Nephron progenitor cell (in vitro differentiated cells): ENCODE measurements around the gene FBXO31.

Experiments used
- DNase-seq: peaks from one replicate; pipeline ENCODE4 v3.0.0; 2021
- H3K27ac Mint-ChIP-seq: 2 replicates; pipeline ENCODE4 v1.8.0; 2021; ENCODE audit warnings: mild to moderate bottlenecking, moderate library complexity, mixed read lengths
- H3K27me3 Mint-ChIP-seq: 2 replicates; pipeline ENCODE4 v1.8.0; 2021; ENCODE audit warnings: mild to moderate bottlenecking, low read depth, mixed read lengths; ENCODE audit not compliant: poor library complexity
- H3K36me3 Mint-ChIP-seq: 2 replicates; pipeline ENCODE4 v1.8.0; 2021; ENCODE audit warnings: low read depth, mixed read lengths
- H3K4me1 Mint-ChIP-seq: 2 replicates; pipeline ENCODE4 v1.8.0; 2021; ENCODE audit warnings: mixed read lengths
- H3K4me3 Mint-ChIP-seq: 2 replicates; pipeline ENCODE4 v1.8.0; 2021; ENCODE audit warnings: mild to moderate bottlenecking, moderate library complexity, mixed read lengths
- H3K9me3 Mint-ChIP-seq: 2 replicates; pipeline ENCODE4 v1.8.0; 2021; ENCODE audit warnings: mild to moderate bottlenecking, moderate library complexity, mixed read lengths
- CTCF ChIP-seq: fragments of 200-600 bp; sonication (generic); IDR thresholded peaks from 2 replicates; pipeline ENCODE4 v1.5.0; 2021; ENCODE audit warnings: antibody characterized with exemption

Gene FBXO31

GRCh38 chr16:87409781-87410180 is 26.2 kb upstream of the FBXO31 start:
- DNase-seq, result no peak
- Mint-ChIP-seq H3K27ac (no peak overlapping the region), H3K4me3 (no peak overlapping the region), H3K27me3 (no peaks in the 10 kb centered on the region), H3K4me1 (no peaks in the 10 kb centered on the region), H3K36me3 (peaks cover 76% of the 10 kb centered on the region), H3K9me3 (no peaks in the 10 kb centered on the region)
- no peak for TF ChIP-seq CTCF

GRCh38 chr16:87409153-87409552 is 25.6 kb upstream of the FBXO31 start:
- TF ChIP-seq CTCF, result no peak
- Mint-ChIP-seq H3K4me1 (no peaks in the 10 kb centered on the region), H3K4me3 (no peak overlapping the region), H3K9me3 (no peaks in the 10 kb centered on the region), H3K27me3 (no peaks in the 10 kb centered on the region), H3K36me3 (peaks cover 80% of the 10 kb centered on the region), H3K27ac (no peak overlapping the region)
- no peak for DNase-seq

- Mint-ChIP-seq H3K9me3 (no peaks in the 10 kb centered on the region), H3K36me3 (peaks cover 82% of the 10 kb centered on the region), H3K4me3 (no peak overlapping the region), H3K27me3 (no peaks in the 10 kb centered on the region), H3K27ac (no peak overlapping the region), H3K4me1 (no peaks in the 10 kb centered on the region)
- TF ChIP-seq CTCF, result no peak
- no peak for DNase-seq
These were observed 24.0 kb upstream of the FBXO31 start for GRCh38 chr16:87407511-87408112.

GRCh38 chr16:87406495-87407088 is 23.0 kb upstream of the FBXO31 start:
- Mint-ChIP-seq H3K4me3 (no peak overlapping the region), H3K36me3 (peaks cover 74% of the 10 kb centered on the region), H3K27ac (no peak overlapping the region), H3K27me3 (peaks cover 3% of the 10 kb centered on the region), H3K9me3 (no peaks in the 10 kb centered on the region), H3K4me1 (no peaks in the 10 kb centered on the region)
- DNase-seq, result no peak
- TF ChIP-seq CTCF, result no peak

DNA sequence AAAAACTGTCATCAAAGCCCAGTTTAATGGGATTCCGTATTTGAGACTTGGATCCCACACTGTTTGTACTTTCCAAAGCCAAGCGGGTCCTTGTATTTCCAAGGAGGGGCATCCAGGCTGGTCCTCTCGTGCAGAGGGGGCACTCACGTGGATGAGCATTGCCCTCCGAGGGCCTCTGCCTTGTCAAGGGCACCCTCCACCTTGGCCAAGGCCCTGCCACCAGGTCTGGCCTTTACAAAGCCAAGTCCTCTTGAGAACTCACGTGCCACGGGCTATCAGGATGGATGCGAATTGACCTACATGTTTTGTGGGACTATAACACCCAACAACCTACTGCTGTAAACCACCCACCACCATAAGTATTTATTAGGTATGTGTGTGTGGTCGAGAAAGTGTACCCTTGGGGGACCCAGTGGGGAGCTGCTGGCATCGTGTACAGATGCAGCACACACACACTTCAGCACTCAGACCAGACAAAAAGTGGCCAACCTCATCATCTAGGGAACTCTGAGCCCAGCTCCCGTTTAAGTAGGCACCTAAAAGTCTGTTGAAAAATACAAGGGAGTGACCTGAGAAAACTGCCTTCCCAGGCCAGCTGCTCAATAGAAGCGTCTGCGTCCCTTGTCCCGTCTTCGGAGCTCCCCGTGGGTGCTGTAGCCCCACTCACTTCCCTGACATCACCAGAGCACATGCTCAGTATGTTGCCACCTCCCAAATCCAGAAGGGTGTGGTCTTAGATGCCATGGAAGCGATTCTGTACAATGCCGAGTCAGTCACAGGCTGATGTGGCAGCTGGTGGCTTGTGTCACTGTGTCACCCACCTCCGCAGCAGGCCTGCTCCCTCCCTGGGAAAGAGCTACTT is 21.4 kb upstream of the FBXO31 start:
- Mint-ChIP-seq H3K36me3 (peaks cover 72% of the 10 kb centered on the region), H3K27ac (peak overlapping the region; percentile 75), H3K4me3 (no peak overlapping the region), H3K4me1 (no peaks in the 10 kb centered on the region), H3K27me3 (peaks cover 3% of the 10 kb centered on the region), H3K9me3 (no peaks in the 10 kb centered on the region)
- DNase-seq, result no peak
- TF ChIP-seq CTCF, result no peak
